ENCODE results near the gene POLR2C. TPM values are rescaled to one million over a fixed set of nuclear protein-coding genes. Genes with fewer than 3 reads are reported as not detected.

POLR2C gene
- total and polyA plus RNA-seq, 2 of the 13 experiments (the other 11 are each of a cell fraction or from before 2014, with no cell fraction given): 104 to 216 TPM

- H3K27me3 ChIP-seq (ENCODE audit: control insufficient read depth in 1 of 2, insufficient read depth in 2 of 2, low read length in 2 of 2): peaks cover 7 to 18% of the 10 kb centered on the region in 2 experiments; a peak in 4 of 5 replicates
- no peak overlapping the region for H2AFZ ChIP-seq (ENCODE audit: low read length)
- no peak for DNase-seq (ENCODE audit: low spot score)
- no peak overlapping the region for H3K27ac ChIP-seq (ENCODE audit: extremely low read length, insufficient read depth, low read length)
- no peak overlapping the region for H3K4me3 ChIP-seq (replicated peaks in 1 of 3; ENCODE audit: insufficient read depth in 1 of 3, low read depth in 2 of 3, low read length in 3 of 3)
- in situ Hi-C loops (cut with HindIII; ENCODE audit: extremely low pct_ligation_motif_present, low pct_unique_long_range_greater_than_20kb): no loop called here
- H3K79me2 ChIP-seq (ENCODE audit: insufficient read depth, low read length): no peaks in the 10 kb centered on the region
- BruUV-seq (replicated peaks): no TSS peak
- POLR2A ChIA-PET: interaction anchor here (3.5 to 3.7 kb wide), 2 partner anchors 26 to 41 kb away, joined by 12 to 15 read pairs; partner anchors contain the start of gene DOK4
- no peak overlapping the region for H3K4me2 ChIP-seq (ENCODE audit: low read depth, low read length)
- no peaks in the 10 kb centered on the region for H3K9me3 ChIP-seq (ENCODE audit: low read length)
- intact Hi-C loops (cut with micrococcal nuclease; ENCODE audit: unreplicated experiment): no loop called here
- H3K9ac ChIP-seq (ENCODE audit: insufficient read depth, low read depth, low read length): no peak overlapping the region
- no peak for FAIRE-seq
- 85% methylated on average over 23 of the region's 23 CpGs for WGBS (ENCODE audit: low lambda C conversion rate)
- no peak for ATAC-seq
- no peaks in the 10 kb centered on the region for H4K20me1 ChIP-seq (ENCODE audit: insufficient read depth, low read length)
- TF ChIP-seq ZNF737 (CRISPR knock-in tag; IDR thresholded peaks at IDR 0.05; ENCODE audit: borderline replicate concordance) (no peak), ATF3 (CRISPR knock-in tag; IDR thresholded peaks at IDR 0.05) (no peak), SIN3B (IDR thresholded peaks at IDR 0.05; ENCODE audit: low read length) (no peak), ZNF136 (CRISPR knock-in tag; IDR thresholded peaks at IDR 0.05; ENCODE audit: low read depth) (no peak), ZBTB40 (IDR thresholded peaks at IDR 0.05) (no peak), ZBTB40 (CRISPR knock-in tag; IDR thresholded peaks at IDR 0.05) (no peak), CREBL2 (CRISPR knock-in tag; IDR thresholded peaks at IDR 0.05; ENCODE audit: borderline replicate concordance) (no peak), SALL2 (CRISPR knock-in tag; IDR thresholded peaks at IDR 0.05) (no peak), RFX1 (IDR thresholded peaks at IDR 0.05) (no peak), NR1H2 (CRISPR knock-in tag; IDR thresholded peaks at IDR 0.05; ENCODE audit: borderline replicate concordance, low read depth) (no peak), ZNF235 (CRISPR knock-in tag; IDR thresholded peaks at IDR 0.05; ENCODE audit: borderline replicate concordance) (no peak)
- CTCF ChIA-PET (ENCODE audit: low intra/inter-chr PET ratio, low total read pairs): no interaction called here
- H3K4me1 ChIP-seq (ENCODE audit: insufficient read depth, low read length): peaks cover 40% of the 10 kb centered on the region
- no peaks in the 10 kb centered on the region for H3K36me3 ChIP-seq (replicated peaks in 1 of 2; ENCODE audit: control insufficient read depth in 1 of 2, insufficient read depth in 2 of 2, low read length in 2 of 2)
These were observed 50.0 kb downstream of the POLR2C start for GRCh38 chr16:57512296-57513001.
